ENCODE measurements around the gene MACROD2.

The MACROD2 gene

DNA sequence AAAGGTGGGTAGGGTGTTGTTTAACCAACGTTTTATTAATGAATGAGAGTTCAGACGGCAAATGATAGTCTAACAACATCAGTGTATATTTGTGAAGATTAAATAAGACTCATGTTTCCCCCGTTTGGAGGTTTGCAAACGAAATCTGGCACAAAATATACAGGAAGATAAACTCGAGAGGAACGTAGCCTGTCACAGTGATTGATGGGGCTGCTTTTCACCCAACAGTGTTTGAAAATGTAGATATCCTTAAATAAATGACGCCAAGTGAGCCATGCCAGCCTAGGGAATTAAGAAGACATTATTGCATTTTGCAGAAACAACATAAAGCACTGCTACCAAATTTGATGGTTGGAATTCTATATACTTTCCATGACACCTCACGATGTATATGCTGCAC is 1038.6 kb downstream of the MACROD2 start:
- TF ChIP-seq, protein P1, sequence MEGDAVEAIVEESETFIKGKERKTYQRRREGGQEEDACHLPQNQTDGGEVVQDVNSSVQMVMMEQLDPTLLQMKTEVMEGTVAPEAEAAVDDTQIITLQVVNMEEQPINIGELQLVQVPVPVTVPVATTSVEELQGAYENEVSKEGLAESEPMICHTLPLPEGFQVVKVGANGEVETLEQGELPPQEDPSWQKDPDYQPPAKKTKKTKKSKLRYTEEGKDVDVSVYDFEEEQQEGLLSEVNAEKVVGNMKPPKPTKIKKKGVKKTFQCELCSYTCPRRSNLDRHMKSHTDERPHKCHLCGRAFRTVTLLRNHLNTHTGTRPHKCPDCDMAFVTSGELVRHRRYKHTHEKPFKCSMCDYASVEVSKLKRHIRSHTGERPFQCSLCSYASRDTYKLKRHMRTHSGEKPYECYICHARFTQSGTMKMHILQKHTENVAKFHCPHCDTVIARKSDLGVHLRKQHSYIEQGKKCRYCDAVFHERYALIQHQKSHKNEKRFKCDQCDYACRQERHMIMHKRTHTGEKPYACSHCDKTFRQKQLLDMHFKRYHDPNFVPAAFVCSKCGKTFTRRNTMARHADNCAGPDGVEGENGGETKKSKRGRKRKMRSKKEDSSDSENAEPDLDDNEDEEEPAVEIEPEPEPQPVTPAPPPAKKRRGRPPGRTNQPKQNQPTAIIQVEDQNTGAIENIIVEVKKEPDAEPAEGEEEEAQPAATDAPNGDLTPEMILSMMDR (IDR thresholded peaks at IDR 0.05; ENCODE audit: insufficient read depth, low read length, missing control alignments), result no peak
- ChIA-PET POLR2A (no interaction called here), CTCF (no interaction called here)
- no peak overlapping the region for H3K4me3 ChIP-seq (ENCODE audit: low read depth, low read length)
- no peak for DNase-seq (ENCODE audit: low read depth, low spot score)

DNA sequence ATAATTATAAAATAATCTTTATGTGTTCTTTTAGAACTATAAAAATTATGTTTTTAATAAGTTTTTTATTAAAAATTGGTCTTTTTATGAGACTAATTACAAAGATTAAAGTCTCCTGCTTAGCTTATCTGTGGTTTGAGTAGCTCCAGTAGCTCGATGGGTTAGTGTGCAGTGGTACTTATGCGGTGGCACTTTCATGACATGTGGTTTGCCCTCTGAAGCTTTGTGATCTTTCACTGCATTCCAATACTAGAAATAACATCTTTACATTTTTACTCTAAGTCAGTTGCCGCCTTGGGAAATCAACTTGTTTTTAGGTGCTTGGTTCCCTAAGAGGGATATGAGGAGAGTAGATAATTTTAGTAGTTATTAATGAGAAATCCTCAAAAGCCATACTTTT is 1041.6 kb downstream of the MACROD2 start:
- POLR2A ChIA-PET, result no interaction called here
- no peak for DNase-seq (ENCODE audit: low read depth, low spot score)
- H3K4me3 ChIP-seq (ENCODE audit: low read depth, low read length), result no peak overlapping the region
- TF ChIP-seq, protein P1 (IDR thresholded peaks at IDR 0.05; ENCODE audit: insufficient read depth, low read length, missing control alignments), result no peak
- CTCF ChIA-PET, result no interaction called here

GRCh38 chr20:15039088-15039752 is 1043.9 kb downstream of the MACROD2 start:
- TF ChIP-seq, protein P1 (IDR thresholded peaks at IDR 0.05; ENCODE audit: insufficient read depth, low read length, missing control alignments), result no peak
- CTCF ChIA-PET, result no interaction called here
- DNase-seq (ENCODE audit: low read depth, low spot score), result no peak

DNA sequence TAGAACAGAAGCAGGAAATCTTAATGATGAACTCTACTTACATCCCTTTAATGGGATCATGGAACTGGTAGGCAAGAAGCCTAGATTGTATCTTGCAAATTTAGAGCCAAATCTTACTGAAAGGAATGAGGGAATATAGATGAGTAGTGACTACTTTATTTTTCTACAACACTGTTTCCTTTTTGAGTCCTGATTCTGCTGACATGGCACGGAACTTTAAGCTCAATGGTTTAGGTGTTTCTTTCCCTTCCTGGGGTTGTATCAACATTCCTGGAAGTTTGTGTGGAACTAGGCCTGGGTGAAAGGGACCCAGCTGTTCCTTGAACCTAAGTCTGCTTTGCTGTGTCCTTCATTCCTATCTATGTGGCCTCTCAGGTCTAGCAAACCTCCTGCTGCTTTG is 1047.4 kb downstream of the MACROD2 start:
- CTCF ChIA-PET, result no interaction called here
- POLR2A ChIA-PET, result no interaction called here

More at GRCh38 chr20:15039088-15039752, 1043.9 kb downstream of the MACROD2 start:
- no peak overlapping the region for H3K4me3 ChIP-seq (ENCODE audit: low read depth, low read length)
- POLR2A ChIA-PET, result no interaction called here

GRCh38 chr20:15045246-15045645 is 1049.9 kb downstream of the MACROD2 start:
- TF ChIP-seq, protein P1 (IDR thresholded peaks at IDR 0.05; ENCODE audit: insufficient read depth, low read length, missing control alignments), result no peak
- ChIA-PET CTCF (no interaction called here), POLR2A (no interaction called here)
- no peak overlapping the region for H3K4me3 ChIP-seq (ENCODE audit: low read depth, low read length)
- DNase-seq (ENCODE audit: low read depth, low spot score), result no peak

More for the DNA sequence above, 1047.4 kb downstream of the MACROD2 start:
- H3K4me3 ChIP-seq (ENCODE audit: low read depth, low read length), result no peak overlapping the region
- TF ChIP-seq, protein P1 (IDR thresholded peaks at IDR 0.05; ENCODE audit: insufficient read depth, low read length, missing control alignments), result no peak
- no peak for DNase-seq (ENCODE audit: low read depth, low spot score)

DNA sequence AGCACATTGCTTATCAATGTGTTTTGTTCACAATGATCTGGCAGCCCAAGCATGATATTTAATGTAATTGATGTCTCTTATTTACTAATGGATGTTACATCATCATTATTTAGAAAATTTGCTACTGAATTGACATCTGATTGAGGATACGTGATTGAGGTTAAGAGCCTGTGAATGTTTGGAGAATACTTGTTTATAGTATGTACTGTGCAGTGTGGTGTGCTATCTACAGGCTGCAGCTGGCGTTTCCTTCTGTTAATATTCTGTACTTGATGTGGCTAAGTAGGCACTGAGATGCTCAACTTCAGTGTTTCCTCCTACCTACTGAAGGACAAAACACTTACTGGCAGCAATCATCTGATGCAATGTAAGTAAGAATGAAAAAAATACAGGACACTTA is 1051.7 kb downstream of the MACROD2 start:
- no peak for DNase-seq (ENCODE audit: low read depth, low spot score)
- no peak overlapping the region for H3K4me3 ChIP-seq (ENCODE audit: low read depth, low read length)
- TF ChIP-seq, protein P1 (IDR thresholded peaks at IDR 0.05; ENCODE audit: insufficient read depth, low read length, missing control alignments), result no peak
- POLR2A ChIA-PET, result no interaction called here
- CTCF ChIA-PET, result no interaction called here
